HG02938 (cell line): ENCODE measurements around the gene GRAMD1A.
A peak's percentile ranks its signal among the peaks of the same experiment; 100 is the strongest.
"Not testable (repeated sequence)": the region's sequence is repeated elsewhere in the genome, so short reads cannot be mapped to it uniquely, and the experiment has no call there.

ENCODE experiments used
- ATAC-seq: cut with Tn5 transposase; IDR thresholded peaks from one replicate; pipeline ENCODE4 v1.9.1; 2021; ENCODE audit warnings: mild to moderate bottlenecking, moderate library complexity; ENCODE audit not compliant: unreplicated experiment

GRAMD1A gene

GRCh38 chr19:34999498-35000337 lies at the start of gene GRAMD1A:
Gene GRAMD1A, plus strand, starts transcription at chr19:35000323. Its CDS starts 156 bp downstream, at chr19:35000479.
- ATAC-seq = no peak

- no peak for ATAC-seq
Observed at GRCh38 chr19:34953092-34953491, 47.0 kb upstream of the GRAMD1A start.

- ATAC-seq = no peak
Observed at GRCh38 chr19:34957830-34958751, 42.0 kb upstream of the GRAMD1A start.

GRCh38 chr19:34959021-34959420 lies 41.1 kb upstream of the GRAMD1A start:
- no peak for ATAC-seq

GRCh38 chr19:34960103-34960805 lies 39.9 kb upstream of the GRAMD1A start:
- ATAC-seq = no peak

GRCh38 chr19:34960940-34961679 lies 39.0 kb upstream of the GRAMD1A start:
- no peak for ATAC-seq

- no peak for ATAC-seq
Observed at GRCh38 chr19:34961775-34962686, 38.1 kb upstream of the GRAMD1A start.

GRCh38 chr19:34962687-34963572 lies 37.2 kb upstream of the GRAMD1A start:
- ATAC-seq = no peak

GRCh38 chr19:34963573-34964406 lies 36.3 kb upstream of the GRAMD1A start, which contains the start of gene ZNF792:
Gene ZNF792, minus strand, starts transcription at chr19:34964229. Its CDS starts 567 bp downstream, at chr19:34963662.
- peak; percentile 56 for ATAC-seq

GRCh38 chr19:34964598-34964997 lies 35.5 kb upstream of the GRAMD1A start:
- no peak for ATAC-seq

- ATAC-seq = not testable (repeated sequence)
Observed at GRCh38 chr19:34965505-34965904, 34.6 kb upstream of the GRAMD1A start.

GRCh38 chr19:34967551-34967950 lies 32.6 kb upstream of the GRAMD1A start:
- no peak for ATAC-seq

GRCh38 chr19:34969721-34970120 lies 30.4 kb upstream of the GRAMD1A start:
- no peak for ATAC-seq

- not testable (repeated sequence) for ATAC-seq
Observed at GRCh38 chr19:34970185-34970780, 29.8 kb upstream of the GRAMD1A start.

GRCh38 chr19:34972163-34972705 lies 27.9 kb upstream of the GRAMD1A start:
- ATAC-seq = no peak

GRCh38 chr19:34974646-34975045 lies 25.5 kb upstream of the GRAMD1A start:
- no peak for ATAC-seq

- no peak for ATAC-seq
Observed at GRCh38 chr19:34975056-34975455, 25.1 kb upstream of the GRAMD1A start.
